Measurements from ENCODE around the gene MNT.

MNT gene

GRCh38 chr17:2415081-2415480 is 14.2 kb upstream of the MNT start:
- no peak for DNase-seq

DNA sequence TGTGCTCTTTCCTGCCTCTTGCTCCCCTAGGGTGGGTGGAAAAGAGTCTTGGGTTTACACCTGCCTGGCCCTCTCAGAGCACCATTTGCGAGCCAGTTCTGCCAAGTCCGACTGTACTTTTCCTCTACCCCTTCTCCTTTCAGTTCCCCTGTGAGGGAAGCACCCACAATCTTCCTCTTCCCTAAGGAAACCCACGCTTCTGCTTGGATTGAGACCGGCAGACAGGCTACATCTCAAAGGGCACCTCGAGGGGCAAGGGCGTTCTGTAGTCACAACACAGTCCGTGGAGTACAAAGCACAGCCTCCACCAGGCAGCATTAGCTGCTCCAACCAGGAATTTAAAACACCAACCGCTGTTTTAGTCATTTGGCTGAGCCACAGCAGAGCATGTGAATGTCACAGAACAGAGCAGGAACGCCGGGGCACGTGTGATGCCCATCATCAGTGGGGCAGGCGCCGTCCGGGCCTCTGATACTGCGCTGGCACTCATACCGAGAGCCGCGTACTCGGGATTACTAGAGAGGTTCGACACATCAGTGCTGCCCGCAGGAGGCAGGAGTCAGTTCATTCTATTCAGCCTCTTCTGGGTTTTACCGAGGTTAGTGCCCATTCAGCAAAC is 13.7 kb upstream of the MNT start:
- DNase-seq: no peak

DNA sequence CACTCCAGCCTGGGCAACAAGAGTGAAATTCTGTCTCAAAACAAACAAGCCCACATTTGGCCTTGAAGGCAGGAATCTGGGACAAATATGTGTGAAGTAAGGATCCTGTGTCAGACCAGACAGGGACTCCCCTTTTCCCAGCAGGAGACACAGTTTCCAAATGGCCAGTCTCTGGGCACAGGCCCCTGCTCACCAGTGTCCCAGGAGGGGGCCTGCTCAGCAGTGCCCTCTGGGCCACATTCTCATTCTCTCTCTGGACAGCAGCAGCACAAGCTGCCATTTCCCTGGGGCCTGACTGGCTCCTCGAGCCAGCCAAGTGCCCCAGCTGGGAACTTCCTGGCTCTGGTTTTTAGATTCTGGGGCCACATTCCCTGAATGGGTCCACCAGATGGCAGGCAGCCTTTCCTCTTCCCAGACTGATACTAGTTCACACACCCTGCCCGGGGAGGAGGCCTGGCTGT is 11.7 kb upstream of the MNT start:
- peak; percentile 58 for DNase-seq

DNA sequence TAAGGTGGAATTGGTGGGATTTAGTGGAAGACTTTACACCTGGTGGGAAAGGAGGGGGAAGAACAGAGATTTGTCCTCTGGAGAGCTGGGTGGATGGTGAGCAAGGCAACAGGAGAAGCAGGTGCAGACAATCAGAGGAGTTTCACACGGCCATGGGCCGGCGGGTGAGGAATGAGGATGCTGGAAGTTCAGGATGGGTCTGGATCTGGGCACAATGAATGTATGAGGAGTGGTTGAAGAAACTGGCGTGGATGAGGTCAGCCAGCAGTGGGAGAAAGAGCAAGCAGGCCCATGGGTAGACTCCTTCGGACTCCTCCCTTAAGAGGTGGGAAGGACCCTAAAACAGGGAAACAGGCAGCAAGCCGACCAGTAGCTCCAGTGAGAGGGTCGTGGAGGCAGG is 10.1 kb upstream of the MNT start:
- no peak for DNase-seq

GRCh38 chr17:2406903-2407790 is 6.3 kb upstream of the MNT start:
- peak; percentile 98 for DNase-seq

DNA sequence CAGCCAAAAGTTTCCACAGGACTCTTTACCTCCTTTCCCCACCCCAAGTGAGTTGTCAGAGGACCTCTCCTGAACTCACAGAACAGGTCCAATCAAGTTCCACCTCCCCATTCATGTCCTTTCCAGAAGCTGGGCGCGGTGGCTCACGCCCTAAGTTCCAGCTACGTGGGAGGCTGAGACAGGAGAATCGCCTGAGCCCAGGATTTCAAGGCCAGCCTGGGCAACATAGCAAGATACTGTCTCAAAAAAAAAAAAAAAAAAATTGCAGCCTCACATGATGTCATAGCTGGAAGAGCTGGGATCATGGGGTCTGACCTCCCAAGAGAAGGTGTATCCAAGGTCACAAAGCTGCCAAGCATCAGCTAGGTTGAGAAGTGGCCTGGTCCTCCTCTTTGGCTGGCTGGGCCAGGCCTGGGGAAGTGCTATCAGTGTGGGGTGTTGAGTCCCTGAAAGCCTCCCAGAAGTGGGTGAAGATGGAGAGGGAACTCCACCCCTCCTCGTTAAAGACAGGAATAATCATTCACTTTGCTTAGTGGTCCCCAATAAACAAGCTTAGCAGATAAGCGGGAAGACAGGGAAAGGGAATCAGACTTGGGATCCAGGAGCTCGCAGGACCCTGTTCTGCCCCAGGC is 5.5 kb upstream of the MNT start:
- no peak for DNase-seq

- DNase-seq: peak; percentile 91
These were observed 4.5 kb upstream of the MNT start for GRCh38 chr17:2405247-2405926.

GRCh38 chr17:2403044-2403443 is 2.2 kb upstream of the MNT start:
- no peak for DNase-seq

DNA sequence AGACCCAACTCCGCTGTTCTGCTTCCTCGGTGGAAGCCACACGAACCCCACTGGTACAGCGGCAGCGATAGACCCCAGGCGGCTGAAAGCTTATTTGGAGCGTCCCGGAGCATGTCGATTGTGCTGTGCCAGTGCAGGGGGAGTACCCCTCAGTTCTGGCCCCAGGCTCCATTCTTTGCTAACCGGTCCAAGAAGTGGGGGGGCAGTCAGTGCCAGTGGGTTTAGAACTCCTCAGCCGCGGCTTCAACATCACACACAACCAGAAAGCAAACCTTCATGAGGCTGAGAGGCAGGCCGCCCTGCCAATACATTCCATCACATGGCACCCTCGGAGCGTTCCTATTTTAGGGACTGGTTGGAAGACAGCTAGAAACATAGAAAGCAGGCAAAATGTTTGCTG is 1.7 kb upstream of the MNT start:
- DNase-seq: no peak

- peak; percentile 100 for DNase-seq
These were observed 764 bp upstream of the MNT start for GRCh38 chr17:2401426-2402221.

DNA sequence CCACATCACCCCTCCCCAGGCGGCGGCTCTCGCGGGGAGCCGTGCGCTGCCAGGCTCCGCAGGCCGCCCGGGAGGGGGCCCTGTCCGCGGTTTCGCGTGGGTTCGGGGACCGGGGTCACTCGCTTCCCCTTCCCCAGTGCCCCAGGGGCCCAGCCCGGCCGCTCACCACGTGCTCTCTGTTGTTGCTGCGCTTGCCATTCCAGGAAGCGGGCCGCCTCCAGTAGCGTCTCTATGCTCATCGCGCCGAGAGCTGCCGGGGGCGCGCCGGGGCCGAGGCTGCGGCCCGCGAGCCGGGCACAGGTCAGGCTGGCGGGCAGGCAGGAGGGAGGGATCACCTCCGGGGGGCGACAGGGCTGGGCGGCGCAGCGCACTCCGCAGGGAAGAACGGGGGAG is 390 bp downstream of the MNT start:
- peak; percentile 60 for DNase-seq

GRCh38 chr17:2399572-2400473 is 1.0 kb downstream of the MNT start:
- DNase-seq: peak; percentile 97

- DNase-seq: peak; percentile 76
These were observed 1.9 kb downstream of the MNT start for GRCh38 chr17:2398655-2399571.

DNA sequence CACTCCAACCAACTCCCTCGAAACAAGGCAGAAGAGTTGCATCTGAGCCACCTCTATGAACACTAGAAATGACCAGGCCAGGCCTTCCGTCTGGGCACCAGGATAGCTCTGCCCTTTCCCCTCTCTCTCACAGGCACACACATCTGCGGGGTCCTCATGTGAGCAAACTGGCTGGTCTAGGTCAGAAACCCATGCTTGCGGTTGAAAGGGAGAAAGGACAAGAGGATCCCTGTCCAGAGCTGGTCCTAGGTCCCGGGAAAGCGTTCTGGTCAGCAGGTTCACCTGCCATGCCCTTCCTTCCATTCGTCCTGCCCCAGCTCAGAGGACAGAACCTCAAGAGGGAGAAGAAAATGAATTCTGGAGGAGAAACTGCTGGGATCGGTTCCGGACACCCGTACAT is 2.7 kb downstream of the MNT start:
- no peak for DNase-seq

DNA sequence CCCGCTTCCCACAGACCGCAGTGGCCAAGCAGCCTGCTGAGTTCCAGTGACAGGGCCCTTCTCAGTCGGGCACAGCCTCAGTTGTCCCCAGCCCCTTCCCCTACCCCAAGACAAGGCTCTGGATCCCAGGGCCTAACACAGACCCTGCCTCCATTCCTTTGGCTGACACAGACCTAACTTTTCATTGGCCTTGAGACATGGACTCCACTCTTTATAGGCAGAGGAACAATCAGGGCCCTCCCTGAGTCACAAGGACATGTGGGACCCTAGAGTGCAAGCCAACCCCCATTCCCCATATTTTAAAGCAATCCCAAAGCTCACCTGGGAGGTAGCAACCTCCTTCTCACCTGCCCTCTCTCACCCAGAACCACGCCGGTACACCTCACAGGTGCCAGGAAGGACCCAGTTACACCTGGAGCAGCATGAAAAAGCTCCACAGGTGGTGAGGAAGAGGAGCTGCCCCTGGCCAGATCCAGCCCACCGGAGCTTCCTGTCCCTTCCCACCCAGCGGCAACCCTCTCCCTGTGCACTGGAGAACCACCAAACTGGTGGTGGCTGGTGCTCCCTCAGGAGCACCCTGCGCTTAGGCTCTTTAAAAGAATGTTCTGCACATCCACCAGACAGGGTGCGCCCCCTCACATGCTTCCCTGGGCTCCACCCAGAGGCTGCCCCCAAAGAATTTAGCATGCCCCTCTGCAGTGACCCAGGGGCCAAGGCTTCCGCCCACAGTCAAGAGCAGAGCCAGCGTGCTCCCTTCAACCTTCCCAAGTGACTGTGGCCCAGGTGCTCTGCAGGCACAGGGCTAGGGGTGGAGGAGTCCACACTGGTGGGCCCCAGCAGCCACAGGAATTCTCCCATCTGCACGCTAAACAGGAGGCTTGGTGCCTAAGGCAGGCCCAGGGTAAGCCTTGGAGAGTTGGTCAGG is 3.4 kb downstream of the MNT start:
- no peak for DNase-seq

DNA sequence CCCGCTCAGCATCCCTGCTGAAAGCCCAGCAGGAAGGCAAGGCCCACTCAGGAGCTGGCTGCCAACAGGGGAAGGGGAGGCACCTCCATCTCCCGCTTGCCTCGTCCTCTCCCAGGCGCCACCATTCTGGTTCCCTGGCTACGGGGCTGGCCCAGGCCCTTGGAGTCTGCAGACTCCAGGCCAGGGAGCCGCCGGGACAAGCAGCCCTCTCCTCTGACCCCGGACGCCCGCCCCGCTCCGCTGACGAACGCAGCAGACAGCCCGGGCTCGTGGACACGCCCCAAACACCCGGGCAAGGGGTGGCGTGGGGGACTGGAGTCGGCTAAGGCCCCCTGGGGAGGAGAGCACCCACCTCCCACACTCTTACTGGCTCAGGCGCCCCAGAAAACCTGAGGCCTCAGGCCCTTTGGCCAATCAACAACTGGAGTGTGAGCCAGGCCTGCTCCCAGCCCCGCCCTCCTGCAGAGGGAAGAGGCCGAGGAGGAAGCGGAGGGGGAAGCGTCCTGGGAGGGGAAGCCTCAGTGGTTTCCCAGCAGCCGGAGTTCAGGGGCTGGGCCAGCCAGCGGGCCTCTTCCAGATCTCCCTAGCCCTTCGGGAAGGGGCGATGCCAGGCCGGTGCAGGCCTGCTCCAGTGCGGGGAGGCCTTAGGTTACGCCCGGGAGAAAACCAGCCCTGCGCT is 4.2 kb downstream of the MNT start:
- peak; percentile 100 for DNase-seq

- DNase-seq: no peak
These were observed 4.7 kb downstream of the MNT start for GRCh38 chr17:2396192-2396567.
